Activated CD8-positive, alpha-beta T cell treated with anti-CD3 and anti-CD28 coated beads for 36 hours (primary cell): ENCODE results near the gene RXRG. TPM values are rescaled to one million over a fixed set of nuclear protein-coding genes. Genes with fewer than 3 reads are reported as not detected.
A peak's percentile ranks its signal among the peaks of the same experiment; 100 is the strongest.

Experiments used
- ATAC-seq: fragments of 200-7000 bp; cut with Tn5 transposase; one replicate; pipeline ENCODE4 v1.10.0; 2021; ENCODE audit warnings: mild to moderate bottlenecking, moderate library complexity
- CTCF ChIA-PET: fragments of 350-600 bp; sonication (Branson Sonifier 250); formaldehyde crosslinking; loops from one replicate; lab custom pipeline; 2021; ENCODE audit warnings: antibody characterized with exemption; lab: Charles Lee
- POLR2A ChIA-PET: fragments of 350-600 bp; sonication (Branson Sonifier 250); formaldehyde crosslinking; loops from one replicate; lab custom pipeline; 2021; ENCODE audit warnings: antibody characterized with exemption; lab: Charles Lee
- DNase-seq: peaks from one replicate; pipeline ENCODE4 v3.0.0-alpha.2; 2020
- H3K27ac Mint-ChIP-seq: one replicate; pipeline ENCODE4 v1.8.0; 2021; ENCODE audit warnings: mild to moderate bottlenecking, mixed read lengths
- H3K27me3 Mint-ChIP-seq: one replicate; pipeline ENCODE4 v1.8.0; 2021; ENCODE audit warnings: mixed read lengths
- H3K36me3 Mint-ChIP-seq: one replicate; pipeline ENCODE4 v1.8.0; 2021; ENCODE audit warnings: low read depth, mixed read lengths
- H3K4me1 Mint-ChIP-seq: one replicate; pipeline ENCODE4 v1.8.0; 2021; ENCODE audit warnings: low read depth, mixed read lengths
- H3K4me3 Mint-ChIP-seq: one replicate; pipeline ENCODE4 v1.8.0; 2021; ENCODE audit warnings: mild to moderate bottlenecking, moderate library complexity, mixed read lengths
- H3K9me3 Mint-ChIP-seq: one replicate; pipeline ENCODE4 v1.8.0; 2021; ENCODE audit warnings: mixed read lengths
- intact Hi-C: fragments of 100-400 bp; cut with micrococcal nuclease; formaldehyde crosslinking; loops from one replicate; pipeline ENCODE4 v1.10.0; 2022
- total RNA-seq, 2 experiments: library from RNA; stranded (reverse); gene quantifications; one replicate each; pipeline ENCODE4 v1.2.3, GENCODE V29; 2021
- TF ChIP-seq, protein P1 (sequence below): fragments of 200-600 bp; IDR thresholded peaks from one replicate; pipeline ENCODE4 v1.8.0; 2022; ENCODE audit warnings: antibody characterized with exemption, mild to moderate bottlenecking

RXRG gene
- total RNA-seq, 2 experiments from 2014 or later, result not detected

- no peak overlapping the region for H3K27ac Mint-ChIP-seq
- H3K4me1 Mint-ChIP-seq, result no peaks in the 10 kb centered on the region
- H3K36me3 Mint-ChIP-seq, result no peaks in the 10 kb centered on the region
- H3K4me3 Mint-ChIP-seq, result no peak overlapping the region
- no peak for ATAC-seq
- intact Hi-C loops, result no loop called here
- DNase-seq, result no peak
- ChIA-PET POLR2A (interaction anchor here (0.6 kb wide), 1 partner anchor 446 kb away, joined by 3 read pairs; no protein-coding TSS in a partner anchor), CTCF (interaction anchor here (1.4 kb wide), 1 partner anchor 148 kb away, joined by 4 read pairs; no protein-coding TSS in a partner anchor)
- no peaks in the 10 kb centered on the region for H3K9me3 Mint-ChIP-seq
- H3K27me3 Mint-ChIP-seq, result peaks cover 42% of the 10 kb centered on the region
- TF ChIP-seq, protein P1, sequence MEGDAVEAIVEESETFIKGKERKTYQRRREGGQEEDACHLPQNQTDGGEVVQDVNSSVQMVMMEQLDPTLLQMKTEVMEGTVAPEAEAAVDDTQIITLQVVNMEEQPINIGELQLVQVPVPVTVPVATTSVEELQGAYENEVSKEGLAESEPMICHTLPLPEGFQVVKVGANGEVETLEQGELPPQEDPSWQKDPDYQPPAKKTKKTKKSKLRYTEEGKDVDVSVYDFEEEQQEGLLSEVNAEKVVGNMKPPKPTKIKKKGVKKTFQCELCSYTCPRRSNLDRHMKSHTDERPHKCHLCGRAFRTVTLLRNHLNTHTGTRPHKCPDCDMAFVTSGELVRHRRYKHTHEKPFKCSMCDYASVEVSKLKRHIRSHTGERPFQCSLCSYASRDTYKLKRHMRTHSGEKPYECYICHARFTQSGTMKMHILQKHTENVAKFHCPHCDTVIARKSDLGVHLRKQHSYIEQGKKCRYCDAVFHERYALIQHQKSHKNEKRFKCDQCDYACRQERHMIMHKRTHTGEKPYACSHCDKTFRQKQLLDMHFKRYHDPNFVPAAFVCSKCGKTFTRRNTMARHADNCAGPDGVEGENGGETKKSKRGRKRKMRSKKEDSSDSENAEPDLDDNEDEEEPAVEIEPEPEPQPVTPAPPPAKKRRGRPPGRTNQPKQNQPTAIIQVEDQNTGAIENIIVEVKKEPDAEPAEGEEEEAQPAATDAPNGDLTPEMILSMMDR, result no peak
These were observed 462 bp upstream of the RXRG start for GRCh38 chr1:165445388-165445787.

GRCh38 chr1:165443539-165444311 lies 1.2 kb downstream of the RXRG start:
- Mint-ChIP-seq H3K27ac (no peak overlapping the region), H3K4me3 (no peak overlapping the region), H3K9me3 (no peaks in the 10 kb centered on the region), H3K4me1 (no peaks in the 10 kb centered on the region), H3K27me3 (peaks cover 35% of the 10 kb centered on the region), H3K36me3 (no peaks in the 10 kb centered on the region)
- TF ChIP-seq, protein P1, result no peak
- ATAC-seq, result peak; percentile 47
- DNase-seq, result peak; percentile 19
- ChIA-PET CTCF (no interaction called here), POLR2A (no interaction called here)
- intact Hi-C loops, result no loop called here

DNA sequence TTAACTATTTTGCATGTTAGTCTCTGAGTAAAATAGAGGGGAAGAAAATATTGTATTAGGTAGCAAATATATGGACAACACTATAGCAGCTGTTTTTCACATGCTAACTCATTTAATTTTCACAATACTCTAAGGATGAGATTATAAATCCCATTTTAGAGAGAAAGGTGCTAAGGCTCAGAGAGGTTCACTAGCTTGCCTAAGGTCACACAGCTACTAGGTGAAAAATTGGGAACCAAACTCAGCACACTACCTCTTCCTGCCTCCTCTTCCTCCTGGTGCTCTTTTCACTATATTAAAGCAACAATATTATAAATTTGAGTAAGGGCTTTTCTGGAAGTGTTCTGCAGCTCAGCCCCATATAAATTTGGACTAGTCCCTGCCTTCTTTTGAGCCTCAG lies 2.3 kb downstream of the RXRG start:
- Mint-ChIP-seq H3K27ac (no peak overlapping the region), H3K9me3 (no peaks in the 10 kb centered on the region), H3K27me3 (peaks cover 26% of the 10 kb centered on the region), H3K36me3 (no peaks in the 10 kb centered on the region), H3K4me1 (no peaks in the 10 kb centered on the region), H3K4me3 (no peak overlapping the region)
- DNase-seq, result no peak
- intact Hi-C loops, result no loop called here
- ATAC-seq, result no peak
- POLR2A ChIA-PET, result no interaction called here
- TF ChIP-seq, protein P1, result no peak
- CTCF ChIA-PET, result no interaction called here

GRCh38 chr1:165442053-165442452 lies 2.9 kb downstream of the RXRG start:
- intact Hi-C loops, result no loop called here
- POLR2A ChIA-PET, result no interaction called here
- CTCF ChIA-PET, result no interaction called here
- Mint-ChIP-seq H3K4me3 (no peak overlapping the region), H3K27ac (no peak overlapping the region), H3K9me3 (no peaks in the 10 kb centered on the region), H3K27me3 (peaks cover 21% of the 10 kb centered on the region), H3K4me1 (no peaks in the 10 kb centered on the region), H3K36me3 (no peaks in the 10 kb centered on the region)
- no peak for ATAC-seq
- DNase-seq, result no peak
- TF ChIP-seq, protein P1, result no peak

DNA sequence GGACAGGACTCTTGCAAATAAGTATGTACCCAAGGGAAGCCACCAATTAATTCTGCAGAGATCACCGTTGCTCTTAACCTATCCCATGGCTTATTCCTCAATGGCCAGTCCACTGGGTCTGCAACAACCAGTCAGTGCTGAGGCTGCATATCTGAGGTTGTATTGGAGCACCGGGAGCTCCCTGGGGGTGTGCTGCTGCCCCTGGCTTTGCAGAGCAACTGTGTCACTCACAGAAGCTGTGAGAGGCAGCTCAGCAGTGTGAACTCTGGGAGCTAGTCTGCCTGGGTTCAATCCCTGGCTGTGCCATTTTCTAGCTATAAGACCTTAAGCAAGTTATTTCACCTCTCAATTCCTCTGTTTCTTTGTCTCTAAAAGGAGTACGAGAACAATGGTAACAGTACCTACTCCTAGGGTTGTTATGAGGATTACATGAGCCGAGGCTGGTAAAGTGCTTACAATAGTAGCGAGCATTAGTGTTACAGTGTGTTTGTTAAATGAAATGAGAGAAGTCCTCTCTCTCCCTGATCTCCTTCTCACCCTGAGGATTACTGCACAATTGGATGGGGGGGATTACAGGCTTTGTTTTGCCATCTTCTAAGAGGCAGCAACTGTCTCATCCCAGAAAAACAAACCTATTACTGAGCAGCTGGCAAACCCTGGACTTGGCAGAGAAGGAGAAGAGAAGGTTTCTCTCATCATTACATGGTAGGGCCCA lies 3.6 kb downstream of the RXRG start:
- no peak overlapping the region for H3K27ac Mint-ChIP-seq
- TF ChIP-seq, protein P1, result no peak

More for the DNA sequence above, 3.6 kb downstream of the RXRG start:
- Mint-ChIP-seq H3K4me3 (no peak overlapping the region), H3K27me3 (peaks cover 20% of the 10 kb centered on the region), H3K4me1 (no peaks in the 10 kb centered on the region), H3K9me3 (no peaks in the 10 kb centered on the region), H3K36me3 (no peaks in the 10 kb centered on the region)
- ChIA-PET CTCF (interaction anchor here (1.1 to 1.3 kb wide), 2 partner anchors 48 to 152 kb away, joined by 3 read pairs; no protein-coding TSS in a partner anchor), POLR2A (no interaction called here)
- intact Hi-C loops, result no loop called here
- ATAC-seq (no peak), DNase-seq (no peak)
